Upper lobe of right lung (tissue), 1 donor: ENCODE data around the gene SLC44A1. TPM values are rescaled to one million over a fixed set of nuclear protein-coding genes. Genes with fewer than 3 reads are reported as not detected.

Experiments
- ATAC-seq: fragments of 200-7000 bp; cut with Tn5 transposase; one replicate; pipeline ENCODE4 v1.9.1; 2020; ENCODE audit warnings: mild to moderate bottlenecking, moderate library complexity
- DNase-seq: peaks from one replicate; pipeline ENCODE4 v3.0.0-alpha.2; 2020
- H3K27ac ChIP-seq: fragments of 200-600 bp; one replicate; pipeline ENCODE4 v1.8.0; 2022
- H3K27me3 ChIP-seq: fragments of 200-600 bp; one replicate; pipeline ENCODE4 v1.8.0; 2022; ENCODE audit warnings: mild to moderate bottlenecking
- H3K36me3 ChIP-seq: fragments of 200-600 bp; one replicate; pipeline ENCODE4 v1.8.0; 2022
- H3K4me1 ChIP-seq: fragments of 200-600 bp; one replicate; pipeline ENCODE4 v1.8.0; 2022
- H3K4me3 ChIP-seq: fragments of 200-600 bp; one replicate; pipeline ENCODE4 v1.8.0; 2022; ENCODE audit warnings: mild to moderate bottlenecking
- H3K9me3 ChIP-seq: fragments of 200-600 bp; one replicate; pipeline ENCODE4 v1.8.0; 2022
- intact Hi-C: fragments of 100-400 bp; cut with DNase I; formaldehyde crosslinking; loops from one replicate; pipeline ENCODE4 v1.11.0; 2022
- total RNA-seq: library from RNA; stranded (reverse); fragmentation: NEBNext Ultra II Directional; extraction: Animal tissue kit (Norgen Biotek cat#: 25700); gene quantifications from one replicate; pipeline ENCODE4 v1.2.1, GENCODE V29; 2021
- TF ChIP-seq, protein P1 (sequence below): fragments of 200-600 bp; IDR thresholded peaks from one replicate; pipeline ENCODE4 v1.8.0; 2022; ENCODE audit warnings: antibody characterized with exemption
- donor health status: DM: no; HTN: yes; CAD: no; lungs with severe emphysema.

The SLC44A1 gene
- total RNA-seq, 1 donor from 2014 or later: 66.1 TPM

DNA sequence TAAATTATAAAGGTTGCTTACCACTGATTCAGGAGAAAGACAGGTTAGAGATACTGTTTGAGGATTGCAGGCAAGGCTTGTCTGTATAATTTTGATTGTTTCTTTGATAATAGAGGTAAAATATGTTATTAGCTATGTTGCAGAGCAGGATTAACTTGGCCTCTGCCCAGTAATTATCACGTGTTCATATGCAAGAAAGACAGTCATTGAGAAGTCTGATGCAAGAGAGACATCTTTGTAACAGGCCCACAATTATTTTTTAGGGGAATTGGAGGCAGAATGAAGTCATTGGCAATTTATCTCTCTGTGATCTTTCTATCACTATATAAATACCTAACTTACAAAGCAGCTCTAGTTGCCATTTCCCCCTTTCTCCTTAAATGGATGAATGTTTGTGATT, 46.0 kb downstream of the SLC44A1 start:
- no peak for ATAC-seq
- H3K9me3 ChIP-seq: no peaks in the 10 kb centered on the region
- no peaks in the 10 kb centered on the region for H3K27me3 ChIP-seq
- peaks cover 11% of the 10 kb centered on the region for H3K4me1 ChIP-seq
- H3K4me3 ChIP-seq: no peak overlapping the region
- TF ChIP-seq, protein P1, sequence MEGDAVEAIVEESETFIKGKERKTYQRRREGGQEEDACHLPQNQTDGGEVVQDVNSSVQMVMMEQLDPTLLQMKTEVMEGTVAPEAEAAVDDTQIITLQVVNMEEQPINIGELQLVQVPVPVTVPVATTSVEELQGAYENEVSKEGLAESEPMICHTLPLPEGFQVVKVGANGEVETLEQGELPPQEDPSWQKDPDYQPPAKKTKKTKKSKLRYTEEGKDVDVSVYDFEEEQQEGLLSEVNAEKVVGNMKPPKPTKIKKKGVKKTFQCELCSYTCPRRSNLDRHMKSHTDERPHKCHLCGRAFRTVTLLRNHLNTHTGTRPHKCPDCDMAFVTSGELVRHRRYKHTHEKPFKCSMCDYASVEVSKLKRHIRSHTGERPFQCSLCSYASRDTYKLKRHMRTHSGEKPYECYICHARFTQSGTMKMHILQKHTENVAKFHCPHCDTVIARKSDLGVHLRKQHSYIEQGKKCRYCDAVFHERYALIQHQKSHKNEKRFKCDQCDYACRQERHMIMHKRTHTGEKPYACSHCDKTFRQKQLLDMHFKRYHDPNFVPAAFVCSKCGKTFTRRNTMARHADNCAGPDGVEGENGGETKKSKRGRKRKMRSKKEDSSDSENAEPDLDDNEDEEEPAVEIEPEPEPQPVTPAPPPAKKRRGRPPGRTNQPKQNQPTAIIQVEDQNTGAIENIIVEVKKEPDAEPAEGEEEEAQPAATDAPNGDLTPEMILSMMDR: no peak
- DNase-seq: no peak
- intact Hi-C loops: no loop called here
- no peaks in the 10 kb centered on the region for H3K36me3 ChIP-seq
- no peak overlapping the region for H3K27ac ChIP-seq

DNA sequence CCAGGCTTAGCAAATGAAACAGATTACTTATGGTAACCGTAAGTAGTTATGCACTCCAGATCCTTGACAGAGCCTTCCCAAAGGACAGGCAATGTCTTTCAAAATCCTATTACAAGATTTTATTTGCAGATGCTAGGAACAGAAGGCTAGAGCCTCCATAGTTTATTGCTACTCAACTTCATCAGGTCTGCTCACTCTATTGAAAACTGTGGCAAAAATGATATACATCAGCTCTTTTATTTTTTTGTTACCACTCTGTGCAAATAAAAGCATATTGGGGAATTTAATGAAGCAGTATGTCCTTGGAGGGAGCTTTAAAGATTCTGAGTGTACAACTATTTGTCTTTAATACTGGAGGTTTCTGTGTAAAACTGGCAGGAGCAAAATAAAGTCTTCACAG, 46.5 kb downstream of the SLC44A1 start:
- ATAC-seq (no peak), DNase-seq (no peak)
- Histone ChIP-seq H3K27me3 (no peaks in the 10 kb centered on the region), H3K4me3 (no peak overlapping the region), H3K27ac (no peak overlapping the region), H3K4me1 (peaks cover 11% of the 10 kb centered on the region), H3K36me3 (no peaks in the 10 kb centered on the region), H3K9me3 (no peaks in the 10 kb centered on the region)
- intact Hi-C loops: no loop called here
- TF ChIP-seq, protein P1: no peak

DNA sequence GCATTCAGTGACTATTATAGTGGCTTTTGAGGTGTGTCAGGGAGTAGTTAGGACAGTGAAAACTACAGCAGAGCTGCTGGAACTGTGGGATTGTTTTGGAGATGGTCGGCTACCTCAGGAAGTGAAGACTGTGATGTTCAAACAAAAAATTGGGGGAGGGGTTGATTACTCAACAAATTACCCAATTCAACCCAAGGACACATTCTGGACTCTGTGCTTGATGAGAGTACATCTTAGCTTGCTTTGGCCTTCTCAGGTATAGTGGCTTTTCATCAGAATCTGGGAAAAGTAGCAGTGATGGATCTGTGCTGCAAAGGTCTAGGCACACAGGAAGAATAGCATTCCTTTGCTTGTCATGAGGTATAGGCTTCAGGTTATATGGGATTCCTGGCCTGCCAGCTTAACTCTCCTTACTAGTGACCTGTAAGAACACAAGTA, 47.0 kb downstream of the SLC44A1 start:
- Histone ChIP-seq H3K27me3 (no peaks in the 10 kb centered on the region), H3K4me1 (peaks cover 11% of the 10 kb centered on the region), H3K36me3 (no peaks in the 10 kb centered on the region), H3K27ac (no peak overlapping the region), H3K4me3 (no peak overlapping the region), H3K9me3 (no peaks in the 10 kb centered on the region)
- intact Hi-C loops: no loop called here
- TF ChIP-seq, protein P1: no peak
- DNase-seq (no peak), ATAC-seq (no peak)

DNA sequence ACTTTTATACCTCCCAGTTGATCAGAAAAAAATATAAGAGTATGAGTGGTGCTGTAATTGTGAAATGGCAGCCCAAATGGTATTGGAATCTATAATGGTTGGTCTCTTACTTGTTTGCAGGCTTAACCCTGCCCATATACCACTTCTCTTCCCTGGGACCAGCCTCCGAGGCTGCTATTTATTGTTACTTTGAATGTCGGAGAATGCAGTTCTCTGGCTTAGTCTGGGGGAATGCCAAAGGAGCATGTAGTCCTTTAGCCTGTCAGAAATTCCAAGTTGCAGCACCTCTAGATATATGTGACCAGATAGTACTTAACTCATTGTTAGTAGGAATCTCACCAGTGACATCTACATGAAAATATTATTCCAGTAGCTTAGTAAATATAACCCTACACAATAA, 47.5 kb downstream of the SLC44A1 start:
- no peak overlapping the region for H3K27ac ChIP-seq
- no peaks in the 10 kb centered on the region for H3K27me3 ChIP-seq
- no peaks in the 10 kb centered on the region for H3K36me3 ChIP-seq
- ATAC-seq: no peak
- DNase-seq: no peak
- intact Hi-C loops: no loop called here
- no peaks in the 10 kb centered on the region for H3K9me3 ChIP-seq
- peaks cover 11% of the 10 kb centered on the region for H3K4me1 ChIP-seq
- H3K4me3 ChIP-seq: no peak overlapping the region
- TF ChIP-seq, protein P1: no peak

DNA sequence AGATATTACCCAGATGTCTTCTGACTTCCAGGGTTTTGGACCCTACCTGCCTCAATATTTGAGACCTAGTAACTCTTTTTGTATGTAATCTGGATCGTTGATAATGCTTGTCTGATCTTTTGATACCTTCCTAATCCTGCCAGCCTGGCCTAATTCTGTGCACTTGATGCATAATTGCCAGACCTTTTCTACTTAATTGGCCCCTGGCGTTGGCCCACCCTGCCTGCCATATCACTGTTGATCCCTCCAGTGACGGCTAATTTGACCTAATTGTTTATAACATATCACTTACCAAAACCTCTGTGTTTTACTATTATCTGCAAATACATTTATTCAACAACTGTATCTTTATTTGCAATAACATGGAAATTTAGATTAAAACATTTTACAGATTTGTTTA, 49.0 kb downstream of the SLC44A1 start:
- H3K27ac ChIP-seq: no peak overlapping the region
- ATAC-seq: no peak
- no peaks in the 10 kb centered on the region for H3K27me3 ChIP-seq
- peaks cover 16% of the 10 kb centered on the region for H3K4me1 ChIP-seq
- no peaks in the 10 kb centered on the region for H3K36me3 ChIP-seq
- DNase-seq: no peak
- intact Hi-C loops: no loop called here
- no peak overlapping the region for H3K4me3 ChIP-seq
- TF ChIP-seq, protein P1: no peak
- H3K9me3 ChIP-seq: no peaks in the 10 kb centered on the region

DNA sequence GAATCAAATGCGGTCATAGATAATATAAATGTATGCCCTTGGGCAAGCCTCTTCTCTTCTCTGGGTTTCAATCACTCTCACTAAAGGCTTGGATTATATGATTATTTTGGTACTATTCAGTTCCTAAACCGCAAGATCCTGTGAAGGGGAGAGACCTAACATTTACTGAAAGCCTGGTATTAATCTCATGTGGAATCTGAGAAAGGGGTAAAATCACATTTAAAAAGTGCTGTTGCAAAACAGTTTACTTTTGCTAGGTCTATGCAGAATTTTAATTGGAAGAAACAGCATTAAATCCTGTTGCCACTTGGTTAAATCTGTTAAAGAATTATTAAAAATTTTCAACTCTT, 50.7 kb downstream of the SLC44A1 start:
- Histone ChIP-seq H3K4me1 (peaks cover 25% of the 10 kb centered on the region), H3K4me3 (no peak overlapping the region), H3K36me3 (peaks cover 8% of the 10 kb centered on the region), H3K9me3 (no peaks in the 10 kb centered on the region), H3K27me3 (no peaks in the 10 kb centered on the region), H3K27ac (no peak overlapping the region)
- intact Hi-C loops: no loop called here
- TF ChIP-seq, protein P1: no peak
- ATAC-seq (no peak), DNase-seq (no peak)
